EL (cell line): ENCODE results near the gene GNAS.

Experiments used
- DNase-seq: peaks from one replicate; pipeline ENCODE4 v3.0.0-alpha.2; 2016

GNAS gene

DNA sequence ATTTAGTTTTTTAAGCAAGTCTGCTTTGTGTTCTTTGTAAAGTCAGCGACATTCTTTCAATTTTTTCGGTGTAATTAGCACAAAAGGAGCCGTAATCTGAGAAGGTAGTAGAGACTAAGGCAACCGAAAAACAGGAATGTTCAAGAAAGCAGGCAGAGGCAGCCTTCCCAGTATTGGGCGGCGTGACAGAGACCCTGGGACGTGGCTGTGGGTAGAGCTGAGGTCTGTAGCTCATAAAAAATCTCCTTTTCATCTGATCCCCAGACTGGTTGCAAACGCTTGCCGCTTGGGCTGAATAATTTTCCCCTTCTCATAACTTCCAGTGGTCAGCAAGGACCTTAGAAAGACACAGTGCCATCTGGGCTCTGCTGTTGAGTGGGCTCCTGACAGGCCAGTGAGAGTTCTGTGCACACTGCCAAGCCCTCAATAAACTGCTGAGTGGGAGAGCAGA, 30.8 kb downstream of the GNAS start:
- DNase-seq: peak; percentile 10

DNA sequence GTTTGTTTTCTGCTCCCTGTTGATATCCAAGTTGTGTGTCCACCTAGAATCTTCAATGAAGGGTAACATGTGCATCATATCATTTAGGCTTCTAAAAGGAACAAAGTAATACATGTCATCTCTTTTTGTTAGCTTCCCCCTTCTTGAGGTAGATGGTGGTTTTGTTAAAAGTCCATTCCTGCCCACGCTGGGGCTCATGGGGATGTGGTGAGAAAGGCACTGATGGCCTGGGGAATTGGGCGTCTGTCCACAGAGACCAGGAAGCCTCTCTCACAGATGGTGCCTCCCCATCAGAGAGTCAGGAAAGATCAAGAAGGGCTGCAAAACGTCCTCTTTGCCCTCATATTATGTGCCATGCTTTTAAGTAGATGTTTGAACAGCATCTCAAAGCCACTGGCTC, 32.5 kb downstream of the GNAS start:
- DNase-seq: no peak

DNA sequence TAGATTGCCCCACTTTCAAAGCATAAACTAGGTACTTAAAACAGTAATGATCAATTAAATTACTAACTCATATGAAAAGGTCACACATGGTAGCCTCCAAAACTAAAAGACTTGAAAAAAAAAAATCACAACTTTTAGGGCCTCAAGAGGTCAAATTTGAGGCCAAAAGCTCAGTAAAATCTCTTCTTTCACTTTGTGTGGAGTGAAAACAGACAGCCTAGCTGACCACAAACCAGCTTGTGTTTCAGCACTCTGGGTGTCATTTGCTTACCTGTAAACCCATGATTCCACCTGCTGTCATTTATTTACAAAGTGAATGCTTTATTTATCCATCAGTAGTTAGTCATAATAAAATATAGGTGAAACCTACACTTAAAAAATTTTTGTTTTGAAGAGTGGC, 34.0 kb downstream of the GNAS start:
- DNase-seq: no peak

DNA sequence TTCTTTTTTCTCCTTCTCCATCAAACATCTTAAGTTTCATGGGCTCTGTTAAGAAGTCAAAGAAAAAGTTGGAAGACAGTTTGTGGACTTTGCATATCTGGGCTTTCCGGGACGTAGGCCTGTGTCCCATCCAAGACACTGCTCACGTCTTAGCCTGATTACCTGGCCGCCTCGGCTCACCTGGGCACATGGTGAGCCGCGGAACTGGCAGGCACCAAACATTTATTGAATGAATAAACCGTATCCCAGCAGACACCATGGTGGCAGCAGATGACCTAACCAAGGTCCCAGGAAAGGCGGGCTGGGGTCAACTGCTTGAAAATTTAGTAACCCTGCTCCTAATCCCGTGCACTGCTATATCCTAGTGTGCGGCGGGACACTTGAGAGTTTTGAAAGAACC, 35.6 kb downstream of the GNAS start:
- DNase-seq: no peak

DNA sequence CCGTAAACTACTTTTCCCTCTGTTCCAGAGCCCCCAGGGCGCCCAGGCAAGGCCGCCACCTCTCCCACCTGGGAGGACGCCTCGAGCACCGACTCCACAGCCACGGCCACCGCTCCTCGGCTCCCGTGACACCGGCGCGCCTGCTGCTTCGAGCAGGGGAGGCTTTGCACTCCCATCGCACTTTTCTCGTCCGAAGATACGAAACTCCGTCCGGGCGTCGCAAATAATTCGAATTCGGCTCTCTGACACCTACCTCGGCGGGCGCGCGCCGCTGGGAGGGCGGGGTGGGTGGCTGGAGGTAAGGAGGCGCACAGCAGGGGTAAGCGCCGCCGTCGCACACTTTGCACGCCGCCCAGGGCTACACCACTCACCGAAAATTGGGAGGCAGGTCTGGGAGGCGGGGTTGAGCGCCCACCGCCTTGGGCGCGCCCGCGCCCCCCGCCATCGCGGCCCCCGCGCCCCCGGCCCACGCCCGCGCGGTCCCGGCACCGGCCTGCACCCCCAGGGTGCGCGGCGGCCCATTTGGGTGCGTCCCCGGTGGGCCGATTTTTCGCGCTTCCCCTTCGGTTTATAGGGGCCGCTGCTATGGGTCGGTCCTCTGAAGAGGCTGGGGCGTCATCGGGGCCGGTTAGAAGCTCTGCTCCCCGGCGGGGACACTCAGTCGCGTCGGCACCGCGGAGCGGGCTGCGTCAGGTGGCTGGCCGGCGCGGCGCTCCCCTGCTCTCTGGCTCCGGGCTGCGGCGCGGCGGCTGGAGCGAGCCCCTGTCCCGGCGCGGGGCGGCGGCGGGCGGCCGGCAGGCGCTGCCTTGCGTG, 36.2 kb downstream of the GNAS start:
- DNase-seq: peak; percentile 82

DNA sequence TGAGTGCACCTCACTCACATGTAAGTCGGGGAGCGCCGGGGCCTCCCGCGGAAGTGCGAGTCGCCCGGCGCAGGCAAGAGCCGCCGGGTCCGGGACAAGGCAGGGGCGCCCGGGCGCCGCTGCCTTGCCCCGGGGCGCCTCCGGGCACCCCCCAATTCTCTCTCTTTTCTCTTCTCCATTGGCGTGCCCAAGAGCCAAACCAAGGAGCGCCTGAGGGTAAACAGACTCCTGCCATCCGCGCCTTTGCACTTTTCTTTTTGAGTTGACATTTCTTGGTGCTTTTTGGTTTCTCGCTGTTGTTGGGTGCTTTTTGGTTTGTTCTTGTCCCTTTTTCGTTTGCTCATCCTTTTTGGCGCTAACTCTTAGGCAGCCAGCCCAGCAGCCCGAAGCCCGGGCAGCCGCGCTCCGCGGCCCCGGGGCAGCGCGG, 36.8 kb downstream of the GNAS start:
- no peak for DNase-seq

DNA sequence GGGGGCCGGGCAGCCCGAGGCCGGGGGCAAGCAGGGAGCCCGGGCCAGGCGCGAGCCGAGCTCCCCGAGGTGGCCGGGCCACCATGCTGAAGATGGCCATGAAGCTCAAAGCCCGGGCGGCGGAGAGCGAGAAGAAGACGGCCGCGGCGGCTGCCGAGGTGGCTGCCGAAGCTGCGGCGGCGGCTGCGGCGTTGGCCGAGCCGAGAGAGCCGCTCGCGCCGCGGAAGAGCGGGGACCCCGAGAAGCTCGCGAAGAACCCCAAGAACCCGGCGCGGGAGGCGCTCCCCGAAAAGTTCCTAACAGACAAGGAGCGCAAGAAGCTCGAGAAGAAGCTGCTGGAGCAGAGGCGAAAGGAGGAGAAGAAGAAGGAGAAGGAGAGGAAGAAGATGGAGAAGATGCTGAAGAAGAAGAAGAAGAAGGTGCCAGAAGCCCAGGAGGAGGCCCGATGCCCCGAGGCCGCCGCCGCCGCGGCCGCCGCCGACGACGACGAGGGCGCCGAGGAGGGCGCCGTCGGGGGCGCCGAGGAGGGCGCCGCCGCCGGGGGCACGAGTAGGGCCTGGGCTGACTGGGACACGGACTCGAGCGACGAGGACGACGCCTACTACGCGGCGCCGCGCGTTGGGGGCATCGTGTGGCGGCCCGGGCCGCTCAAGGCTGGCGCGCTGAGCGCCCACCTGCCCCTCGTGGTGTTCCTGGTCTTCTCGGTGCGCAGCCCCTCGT, 37.4 kb downstream of the GNAS start:
- peak; percentile 18 for DNase-seq

DNA sequence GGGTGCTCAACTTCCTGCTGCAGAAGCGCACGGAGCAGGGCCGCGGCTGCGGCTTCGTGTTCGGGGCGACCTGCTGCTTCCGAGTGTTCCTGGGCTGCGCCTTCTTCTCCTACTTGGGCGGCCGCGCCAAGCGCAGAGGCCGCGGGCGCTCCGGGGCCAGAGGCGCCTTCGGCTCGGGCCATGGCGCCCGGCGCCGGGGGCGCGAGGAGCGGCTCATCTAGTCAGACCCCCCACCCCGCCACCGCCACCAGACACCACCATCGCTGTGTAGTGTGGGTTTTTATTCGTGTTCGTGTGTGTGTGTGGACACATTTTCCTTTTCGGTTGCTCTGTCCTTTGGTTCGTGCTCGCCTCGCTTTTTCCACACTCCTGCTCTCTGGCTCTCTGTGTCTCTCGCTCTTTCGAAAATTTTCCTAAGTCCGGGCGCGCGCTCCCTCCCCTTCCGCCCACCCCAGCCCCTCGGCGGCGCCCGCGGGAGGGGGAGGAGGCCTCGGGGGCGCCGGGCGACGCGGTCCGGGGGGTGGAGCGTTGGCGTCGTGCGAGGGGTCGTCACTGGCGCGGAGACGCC, 38.1 kb downstream of the GNAS start:
- peak; percentile 83 for DNase-seq

DNA sequence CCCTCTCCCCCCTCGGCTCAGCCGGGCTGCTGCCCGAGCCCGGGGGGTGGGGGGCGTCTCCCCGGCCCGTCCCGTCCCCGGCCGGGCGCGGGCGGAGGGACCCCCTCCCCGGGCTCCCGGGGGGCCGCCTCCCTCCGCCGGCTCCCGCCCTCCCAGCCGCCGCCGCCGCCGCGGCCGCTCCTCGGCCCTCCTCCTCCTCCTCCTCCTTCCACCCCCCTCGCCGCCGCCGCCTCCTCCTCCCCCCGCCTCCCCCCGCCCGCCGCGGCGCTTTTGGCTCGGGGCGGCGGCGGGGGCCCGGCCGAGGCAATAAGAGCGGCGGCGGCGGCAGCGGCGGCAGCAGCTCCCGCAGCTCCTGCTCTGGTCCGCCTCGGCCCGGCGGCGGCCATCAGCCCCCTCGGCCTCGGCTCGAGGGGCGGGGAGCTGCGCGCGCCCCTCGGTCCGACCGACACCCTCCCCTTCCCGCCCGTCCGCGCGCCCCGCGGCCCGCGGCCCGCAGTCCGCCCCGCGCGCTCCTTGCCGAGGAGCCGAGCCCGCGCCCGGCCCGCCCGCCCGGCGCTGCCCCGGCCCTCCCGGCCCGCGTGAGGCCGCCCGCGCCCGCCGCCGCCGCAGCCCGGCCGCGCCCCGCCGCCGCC, 38.7 kb downstream of the GNAS start:
- DNase-seq: peak; percentile 78

DNA sequence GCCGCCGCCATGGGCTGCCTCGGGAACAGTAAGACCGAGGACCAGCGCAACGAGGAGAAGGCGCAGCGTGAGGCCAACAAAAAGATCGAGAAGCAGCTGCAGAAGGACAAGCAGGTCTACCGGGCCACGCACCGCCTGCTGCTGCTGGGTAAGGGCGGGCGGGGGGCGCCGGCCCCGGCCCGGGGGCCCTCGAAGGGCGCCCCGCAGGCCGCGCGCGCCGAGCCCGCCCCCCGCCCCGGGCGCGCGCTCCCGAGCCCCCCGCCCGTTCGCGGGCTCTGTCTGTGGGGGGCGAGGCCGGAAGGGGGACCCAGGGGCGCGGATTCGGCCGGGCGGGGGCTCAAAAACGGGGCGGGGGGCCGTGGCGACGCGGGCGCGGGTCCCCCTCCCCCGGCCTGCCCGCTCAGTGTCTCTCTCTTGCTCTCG, 39.2 kb downstream of the GNAS start:
- DNase-seq: peak; percentile 47

DNA sequence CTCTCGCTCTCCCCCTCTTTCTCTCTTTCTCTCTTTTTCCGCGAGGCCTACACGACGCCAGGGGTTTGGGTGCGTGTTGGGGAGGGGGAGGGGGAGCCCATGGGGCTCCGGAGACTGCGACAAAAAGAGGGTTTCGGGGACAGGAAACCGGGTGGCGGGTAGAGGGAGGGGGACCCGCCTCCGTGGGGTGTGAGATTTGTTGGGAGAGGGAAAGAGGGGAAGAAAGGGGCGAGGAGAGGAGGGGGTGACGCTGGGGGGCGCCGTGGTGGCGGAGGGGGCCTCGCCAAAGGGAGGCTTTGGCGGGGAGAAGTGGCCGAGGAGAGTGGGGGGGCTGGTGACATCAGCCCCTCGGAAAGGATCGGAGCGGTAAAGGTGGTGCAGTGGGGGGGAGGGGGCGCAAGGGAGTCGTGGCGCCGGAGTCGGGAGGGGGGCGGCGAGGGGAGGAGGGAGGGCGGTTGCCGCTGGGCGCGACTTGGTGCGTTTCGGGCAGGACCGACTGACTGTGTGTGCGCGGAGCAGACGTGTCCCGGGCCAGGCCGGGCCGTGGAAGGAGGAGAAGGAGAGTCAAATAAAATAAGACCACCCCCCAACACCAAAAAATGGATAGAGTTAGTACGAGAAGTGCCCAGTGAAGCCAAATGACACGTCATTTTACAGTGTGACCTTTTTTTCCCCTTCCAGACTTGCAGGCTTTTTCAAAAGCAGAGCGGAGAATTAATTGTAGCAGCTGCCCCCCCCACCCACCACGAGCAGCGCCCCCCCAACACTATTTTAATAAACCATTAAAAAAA, 39.8 kb downstream of the GNAS start:
- peak; percentile 69 for DNase-seq

DNA sequence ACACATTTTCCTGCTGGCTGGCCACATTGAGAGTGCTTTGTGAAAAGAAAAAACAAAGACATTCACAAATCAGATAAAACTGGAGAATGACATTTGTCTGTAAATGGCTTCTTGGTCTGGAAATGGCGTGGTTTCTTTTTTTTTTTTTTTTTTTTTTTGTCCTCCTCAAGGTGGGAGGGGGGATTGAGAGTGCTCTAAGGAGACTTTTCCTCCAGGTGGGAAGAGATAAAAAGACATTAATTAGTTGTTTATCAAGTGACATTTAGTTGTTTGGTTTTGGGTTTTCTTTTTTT, 40.4 kb downstream of the GNAS start:
- no peak for DNase-seq

DNA sequence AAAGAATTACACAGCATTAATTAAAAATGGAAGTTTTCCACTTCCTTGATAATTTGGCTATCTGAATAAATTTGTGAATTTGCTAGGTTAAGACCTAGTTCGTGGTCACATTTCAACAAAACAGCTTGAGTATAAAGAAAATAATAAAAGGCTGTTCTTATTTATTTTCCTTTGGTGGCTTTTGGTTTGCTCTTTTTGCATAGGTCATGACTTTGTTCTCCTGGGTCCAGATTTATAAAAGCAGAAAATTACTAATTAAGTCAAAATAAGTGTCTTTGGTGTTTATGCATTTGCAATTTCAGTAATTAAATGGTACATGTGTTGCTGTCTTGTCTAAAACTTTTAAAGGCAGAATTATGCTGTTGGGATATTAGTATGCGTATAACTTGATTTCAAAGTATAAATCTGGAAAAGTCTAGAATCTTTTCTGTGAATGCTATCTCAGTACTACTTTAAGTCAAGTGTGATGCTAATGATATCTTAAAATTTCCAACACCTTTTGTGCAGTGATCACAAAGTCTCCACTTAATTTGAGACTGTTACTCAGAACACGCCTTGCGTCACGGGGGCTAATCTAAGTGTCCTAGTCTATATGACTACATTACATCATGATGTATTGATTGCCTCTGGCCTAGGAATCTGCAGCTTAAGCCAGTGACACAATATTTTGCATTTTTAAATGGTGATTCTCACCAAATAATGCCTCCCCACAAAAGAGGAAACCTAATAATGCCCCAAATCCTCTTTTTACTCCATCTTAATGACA, 41.0 kb downstream of the GNAS start:
- no peak for DNase-seq

DNA sequence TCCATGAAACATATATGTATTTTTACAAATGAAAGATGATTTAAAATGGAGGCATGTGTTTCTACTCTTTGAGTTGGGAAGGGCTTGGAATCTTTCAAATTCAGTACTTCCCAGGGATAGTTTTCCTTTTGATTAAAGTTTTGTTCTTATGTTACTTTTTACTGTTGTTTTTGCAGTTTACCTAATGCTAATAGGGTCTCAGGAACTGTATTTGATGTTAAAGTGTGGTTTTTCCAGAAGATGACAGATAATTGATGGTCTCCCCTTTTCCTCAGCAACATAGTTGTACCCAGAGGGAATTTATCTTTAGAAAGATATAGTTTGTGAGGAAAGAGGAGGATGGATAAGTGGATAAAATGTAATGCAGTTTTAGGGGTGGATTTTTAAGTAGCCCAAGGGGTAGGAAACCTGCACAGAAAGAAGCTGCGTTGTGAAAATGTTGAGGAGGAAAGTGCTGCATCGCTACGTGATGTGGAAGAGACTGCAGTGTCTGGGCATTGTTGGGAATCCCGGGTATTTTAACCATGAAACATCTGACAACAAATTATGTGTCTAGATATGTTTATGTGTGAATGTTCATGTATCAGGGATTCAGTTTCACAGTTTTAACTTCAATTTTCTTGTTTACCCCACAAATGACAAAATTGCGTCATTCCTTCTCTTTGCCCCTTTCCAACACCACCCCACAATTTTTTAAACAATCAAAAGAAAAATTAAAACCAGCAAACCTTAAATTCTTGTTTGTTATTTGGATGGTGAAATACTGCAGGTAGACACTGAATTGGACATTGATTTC, 42.3 kb downstream of the GNAS start:
- DNase-seq: no peak

DNA sequence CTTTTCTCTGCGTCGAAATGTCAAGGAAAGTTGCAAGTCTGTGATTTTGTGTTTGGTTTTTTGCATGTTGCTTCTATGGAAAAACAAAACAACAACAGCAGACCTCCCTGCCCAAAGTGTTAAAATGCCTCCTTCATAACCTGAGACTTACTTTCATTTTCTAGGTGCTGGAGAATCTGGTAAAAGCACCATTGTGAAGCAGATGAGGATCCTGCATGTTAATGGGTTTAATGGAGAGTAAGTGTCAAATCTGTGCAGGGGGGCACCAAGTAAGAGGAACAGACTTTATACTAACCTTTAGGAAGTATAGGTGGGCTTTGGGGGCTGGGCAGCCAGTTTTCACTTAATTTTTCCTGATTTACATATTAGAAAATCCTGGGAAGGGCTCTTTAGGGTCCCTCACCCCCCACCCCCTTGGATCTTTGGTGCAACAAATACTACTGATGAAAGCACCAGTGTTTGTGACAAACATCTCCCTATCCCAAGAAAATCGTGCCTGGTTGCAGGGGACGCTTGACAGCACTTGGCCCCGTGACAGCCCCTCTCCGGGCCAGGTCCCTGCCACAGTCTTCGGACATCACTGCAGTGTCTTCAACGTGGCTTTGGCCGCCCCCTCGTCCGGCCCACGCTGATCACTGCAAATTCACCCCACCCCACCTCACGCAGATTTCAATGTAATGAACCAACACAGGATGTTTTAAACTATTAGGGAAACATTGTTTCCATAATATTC, 43.1 kb downstream of the GNAS start:
- no peak for DNase-seq

DNA sequence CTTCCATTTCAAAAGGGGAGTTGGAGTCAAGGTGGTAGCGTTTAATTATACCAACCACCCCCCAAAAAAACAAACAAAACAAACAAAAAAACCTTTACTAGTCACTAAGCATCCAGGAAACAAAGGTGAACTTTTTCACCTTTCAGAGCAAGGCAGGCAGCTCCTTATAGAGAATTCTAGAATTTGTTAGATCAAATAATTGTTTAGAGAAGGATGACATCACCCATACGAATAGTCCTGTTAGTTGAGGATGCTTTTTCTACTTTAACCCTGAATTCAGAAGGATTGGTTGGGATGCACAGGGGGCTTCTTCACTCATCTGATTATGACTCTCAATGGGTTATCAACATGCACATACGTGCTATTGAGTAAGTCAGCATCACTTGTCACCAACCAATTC, 44.3 kb downstream of the GNAS start:
- DNase-seq: no peak

DNA sequence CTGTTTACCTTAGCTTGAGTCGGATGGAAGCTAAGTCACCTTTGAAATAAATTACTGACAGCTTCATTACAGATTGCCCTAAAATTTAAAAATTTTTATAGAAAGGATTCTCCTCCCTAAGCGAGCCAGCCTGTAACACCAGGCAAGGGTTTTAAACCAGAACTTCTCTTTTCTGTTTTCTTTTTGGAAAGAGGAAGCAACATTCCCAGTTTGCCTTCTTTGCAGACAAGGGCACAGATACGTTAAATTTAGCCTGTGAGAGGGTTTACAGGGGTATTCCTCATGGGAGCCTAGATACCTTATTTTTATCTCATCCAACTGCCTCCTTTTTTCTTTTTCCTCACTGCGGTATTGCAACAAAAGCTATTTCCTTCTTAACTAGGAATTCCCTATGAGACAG, 45.0 kb downstream of the GNAS start:
- no peak for DNase-seq

DNA sequence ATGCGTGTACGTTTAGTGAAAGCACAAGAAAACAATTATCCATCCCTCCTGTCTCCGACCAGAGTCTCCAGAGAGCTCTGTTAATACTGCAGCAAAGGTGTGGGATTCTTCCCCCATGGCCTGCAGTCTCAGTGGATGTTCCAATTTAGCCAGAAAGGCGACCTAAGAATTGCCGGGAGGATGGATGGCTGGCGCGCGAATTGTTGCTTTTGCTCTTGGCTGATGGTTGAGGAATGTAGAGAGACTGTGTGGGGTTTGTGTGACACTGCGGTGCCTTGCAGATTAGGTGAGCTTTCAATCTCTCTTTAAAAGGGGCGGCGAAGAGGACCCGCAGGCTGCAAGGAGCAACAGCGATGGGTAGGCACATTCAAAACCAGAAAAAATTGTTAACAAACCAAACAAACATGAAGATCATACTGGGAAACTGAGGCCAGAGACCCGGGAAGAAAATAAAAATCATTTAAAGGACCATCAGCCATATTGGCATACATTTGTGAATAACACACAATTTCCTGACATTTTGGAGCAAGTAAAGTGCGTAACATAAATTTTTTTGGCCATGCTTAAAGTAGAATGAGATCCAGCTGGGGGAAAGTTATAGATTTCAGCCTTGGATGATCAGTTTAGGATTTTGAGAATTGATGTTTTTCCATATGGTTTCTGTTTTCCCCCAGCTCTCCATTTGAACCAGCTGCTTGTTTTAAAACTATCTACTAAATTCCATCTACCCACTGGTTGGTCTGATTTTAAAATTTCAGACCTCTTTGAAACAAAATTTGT, 46.3 kb downstream of the GNAS start:
- DNase-seq: no peak

DNA sequence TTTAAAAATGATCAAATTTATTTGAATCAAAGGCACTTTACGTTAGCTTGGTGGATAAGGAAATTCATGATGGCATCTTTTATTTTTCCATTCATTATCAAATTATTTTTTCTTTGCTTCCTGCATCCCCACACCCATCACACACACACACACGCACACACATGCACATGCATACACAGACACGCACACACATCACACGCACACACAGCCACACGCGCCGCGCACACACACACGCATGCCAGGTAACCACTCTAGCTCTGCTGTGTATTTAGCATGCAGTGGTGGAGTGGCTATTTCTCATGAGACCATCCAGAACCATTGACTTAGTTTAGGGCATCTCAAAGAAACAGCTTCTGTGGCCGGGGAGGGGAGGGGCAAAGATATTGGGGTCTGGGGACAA, 47.0 kb downstream of the GNAS start:
- no peak for DNase-seq

DNA sequence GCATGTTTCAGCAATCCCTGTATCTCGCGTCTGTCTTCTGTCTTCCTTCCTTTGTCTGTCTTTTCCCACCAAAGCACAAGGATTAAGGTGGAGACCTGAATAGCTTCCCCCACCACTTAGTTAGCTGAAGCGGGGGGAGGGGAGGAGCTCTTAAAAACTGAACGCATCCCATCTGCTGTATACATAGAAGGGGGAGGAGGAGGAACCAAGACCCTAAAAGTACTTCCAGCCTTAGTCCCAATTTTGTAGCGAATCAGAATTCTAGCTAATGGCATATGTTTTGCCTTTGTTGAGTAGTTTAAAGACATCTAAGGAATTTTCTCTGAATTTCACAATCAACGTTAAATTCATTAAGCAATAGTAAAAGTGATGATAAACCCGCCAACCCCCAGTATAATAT, 47.9 kb downstream of the GNAS start:
- no peak for DNase-seq
